CMK (cell line): ENCODE results near the gene NUDT16L1.

Source experiments
- DNase-seq: peaks from one replicate; pipeline ENCODE4 v3.0.0-alpha.2; 2010; ENCODE audit warnings: low read depth

NUDT16L1 gene

GRCh38 chr16:4694642-4695451, 1.5 kb downstream of the NUDT16L1 start:
- no peak for DNase-seq

GRCh38 chr16:4695473-4696171, 2.3 kb downstream of the NUDT16L1 start:
- no peak for DNase-seq

GRCh38 chr16:4696172-4696904, 3.0 kb downstream of the NUDT16L1 start:
- no peak for DNase-seq

- DNase-seq: no peak
Observed at GRCh38 chr16:4696905-4697847, 3.8 kb downstream of the NUDT16L1 start.

GRCh38 chr16:4697848-4698291, 4.5 kb downstream of the NUDT16L1 start:
- no peak for DNase-seq

- no peak for DNase-seq
Observed at GRCh38 chr16:4698321-4699045, 5.1 kb downstream of the NUDT16L1 start.

- no peak for DNase-seq
Observed at GRCh38 chr16:4699046-4699556, 5.7 kb downstream of the NUDT16L1 start.

- DNase-seq: no peak
Observed at GRCh38 chr16:4700380-4700996, 7.1 kb downstream of the NUDT16L1 start.

- no peak for DNase-seq
Observed at GRCh38 chr16:4700997-4701743, 7.8 kb downstream of the NUDT16L1 start.

GRCh38 chr16:4701791-4702465, 8.6 kb downstream of the NUDT16L1 start:
- DNase-seq: no peak

GRCh38 chr16:4702466-4702808, 9.1 kb downstream of the NUDT16L1 start:
- no peak for DNase-seq

- no peak for DNase-seq
Observed at GRCh38 chr16:4703906-4704305, 10.5 kb downstream of the NUDT16L1 start.

GRCh38 chr16:4704491-4704890, 11.1 kb downstream of the NUDT16L1 start:
- DNase-seq: no peak

GRCh38 chr16:4704913-4705312, 11.6 kb downstream of the NUDT16L1 start:
- no peak for DNase-seq

- DNase-seq: no peak
Observed at GRCh38 chr16:4706871-4707270, 13.5 kb downstream of the NUDT16L1 start.

GRCh38 chr16:4709481-4709880, 16.1 kb downstream of the NUDT16L1 start:
- no peak for DNase-seq

- no peak for DNase-seq
Observed at GRCh38 chr16:4713663-4714501, 20.5 kb downstream of the NUDT16L1 start.

GRCh38 chr16:4714996-4715395, 21.6 kb downstream of the NUDT16L1 start:
- DNase-seq: no peak
